ENCODE results near the gene AIF1L.
"Not testable (repeated sequence)": the region's sequence is repeated elsewhere in the genome, so short reads cannot be mapped to it uniquely, and the experiment has no call there.

The AIF1L gene

DNA sequence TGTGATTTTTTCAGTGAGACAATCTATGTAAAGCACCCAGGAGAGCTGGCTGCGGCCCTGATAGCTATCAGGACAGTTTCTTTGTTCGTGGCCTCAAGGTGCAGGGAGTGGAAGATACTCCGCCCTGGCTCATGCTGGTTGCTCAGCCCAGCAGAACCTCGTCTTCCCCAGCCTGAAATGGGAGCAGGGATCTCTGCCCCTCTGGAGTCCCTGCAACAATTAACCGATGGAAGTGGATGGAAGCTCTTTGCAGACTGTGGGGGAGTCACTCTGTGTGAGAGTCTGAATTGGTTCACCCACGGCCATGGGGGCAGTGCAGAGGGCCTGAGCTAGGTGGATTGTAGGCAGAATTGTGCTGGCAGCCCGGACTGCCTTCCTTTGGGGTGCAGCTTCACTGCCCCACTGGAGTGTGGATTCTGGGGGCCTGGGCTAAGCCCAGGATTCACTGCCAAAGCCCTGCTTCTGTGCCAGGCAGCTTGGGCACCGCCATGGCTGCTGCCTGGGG lies 2.8 kb downstream of the AIF1L start:
- Histone ChIP-seq H3K4me1 (ENCODE audit: control insufficient read depth in 2 of 2, insufficient read depth in 2 of 2, low read length in 2 of 2) (peaks cover 0 to 2% of the 10 kb centered on the region in 2 donors), H3K27ac (ENCODE audit: low read depth in 2 of 2, low read length in 2 of 2) (no peak overlapping the region), H3K27me3 (ENCODE audit: control insufficient read depth in 2 of 2, insufficient read depth in 2 of 2, low read length in 2 of 2) (peaks cover 11 to 26% of the 10 kb centered on the region in 2 donors), H3K9ac (ENCODE audit: low read depth in 1 of 2, low read length in 2 of 2) (no peak overlapping the region), H3K4me3 (ENCODE audit: low read length in 2 of 2) (no peak overlapping the region), H3K36me3 (ENCODE audit: control insufficient read depth in 2 of 2, insufficient read depth in 2 of 2, low read length in 2 of 2) (no peaks in the 10 kb centered on the region), H3K9me3 (ENCODE audit: control insufficient read depth in 2 of 2, low read length in 2 of 2) (no peaks in the 10 kb centered on the region)

GRCh38 chr9:131099845-131100244 lies 3.5 kb downstream of the AIF1L start:
- not testable (repeated sequence) for H3K9me3 ChIP-seq (ENCODE audit: control insufficient read depth in 2 of 2, low read length in 2 of 2); H3K9ac ChIP-seq (ENCODE audit: low read depth in 1 of 2, low read length in 2 of 2); H3K36me3 ChIP-seq (ENCODE audit: control insufficient read depth in 2 of 2, insufficient read depth in 2 of 2, low read length in 2 of 2); H3K27ac ChIP-seq (ENCODE audit: low read depth in 2 of 2, low read length in 2 of 2); H3K4me1 ChIP-seq (ENCODE audit: control insufficient read depth in 2 of 2, insufficient read depth in 2 of 2, low read length in 2 of 2); H3K4me3 ChIP-seq (ENCODE audit: low read length in 2 of 2)
- peaks cover 9 to 19% of the 10 kb centered on the region in 2 donors for H3K27me3 ChIP-seq (ENCODE audit: control insufficient read depth in 2 of 2, insufficient read depth in 2 of 2, low read length in 2 of 2)

DNA sequence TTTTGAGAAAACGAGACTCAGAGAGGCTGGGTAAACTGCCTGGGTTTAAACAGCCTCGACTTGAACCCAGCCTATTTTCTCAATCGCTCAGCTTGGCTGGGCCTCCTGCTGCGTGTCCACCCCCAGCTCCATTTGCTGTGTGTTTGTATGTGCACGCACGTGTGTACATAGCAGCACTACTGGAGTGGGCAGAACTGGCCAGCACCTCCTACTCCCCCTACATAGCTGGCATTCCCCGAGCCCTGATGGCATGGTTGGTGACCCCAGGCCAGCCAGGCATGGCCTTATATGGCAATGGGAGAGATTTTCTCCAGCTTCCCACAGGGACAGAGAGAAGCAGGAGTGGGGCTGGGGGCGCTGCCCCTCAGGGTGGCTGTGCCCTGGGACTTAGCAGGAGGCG lies 4.1 kb downstream of the AIF1L start:
- Histone ChIP-seq H3K9ac (ENCODE audit: low read depth in 1 of 2, low read length in 2 of 2) (no peak overlapping the region), H3K9me3 (ENCODE audit: control insufficient read depth in 2 of 2, low read length in 2 of 2) (no peaks in the 10 kb centered on the region), H3K27ac (ENCODE audit: low read depth in 2 of 2, low read length in 2 of 2) (no peak overlapping the region), H3K4me3 (ENCODE audit: low read length in 2 of 2) (no peak overlapping the region), H3K36me3 (ENCODE audit: control insufficient read depth in 2 of 2, insufficient read depth in 2 of 2, low read length in 2 of 2) (no peaks in the 10 kb centered on the region), H3K27me3 (ENCODE audit: control insufficient read depth in 2 of 2, insufficient read depth in 2 of 2, low read length in 2 of 2) (peaks cover 6 to 15% of the 10 kb centered on the region in 2 donors), H3K4me1 (ENCODE audit: control insufficient read depth in 2 of 2, insufficient read depth in 2 of 2, low read length in 2 of 2) (peaks cover 2% of the 10 kb centered on the region in 2 donors)

- no peak overlapping the region for H3K4me3 ChIP-seq (ENCODE audit: low read length in 2 of 2)
- H3K27me3 ChIP-seq (ENCODE audit: control insufficient read depth in 2 of 2, insufficient read depth in 2 of 2, low read length in 2 of 2) = peaks cover 0 to 10% of the 10 kb centered on the region in 2 donors
- H3K9me3 ChIP-seq (ENCODE audit: control insufficient read depth in 2 of 2, low read length in 2 of 2) = no peaks in the 10 kb centered on the region
- peaks cover 2% of the 10 kb centered on the region in 2 donors for H3K4me1 ChIP-seq (ENCODE audit: control insufficient read depth in 2 of 2, insufficient read depth in 2 of 2, low read length in 2 of 2)
- H3K36me3 ChIP-seq (ENCODE audit: control insufficient read depth in 2 of 2, insufficient read depth in 2 of 2, low read length in 2 of 2) = no peaks in the 10 kb centered on the region
- no peak overlapping the region for H3K27ac ChIP-seq (ENCODE audit: low read depth in 2 of 2, low read length in 2 of 2)
- no peak overlapping the region for H3K9ac ChIP-seq (ENCODE audit: low read depth in 1 of 2, low read length in 2 of 2)
These were observed 5.1 kb downstream of the AIF1L start for GRCh38 chr9:131101207-131101964.

DNA sequence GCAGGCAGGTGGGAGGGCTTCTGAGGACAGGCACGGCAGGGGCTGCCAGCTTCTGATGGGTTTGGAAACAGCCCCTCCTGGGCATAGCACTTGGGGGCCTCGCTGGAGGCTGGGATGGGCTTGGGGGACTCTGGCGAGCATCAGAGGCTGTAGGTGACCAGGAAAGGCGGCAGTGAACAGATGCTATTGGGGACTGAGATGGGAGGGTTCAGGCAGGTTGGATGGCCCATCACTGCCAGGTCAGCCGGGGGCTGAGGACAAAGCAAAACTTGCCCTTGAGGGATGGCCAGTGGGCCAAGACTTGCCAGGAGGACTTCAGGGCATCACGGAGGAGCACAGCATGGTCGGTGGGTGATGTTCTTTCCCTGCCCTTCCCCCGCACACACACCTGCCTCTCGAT lies 6.7 kb downstream of the AIF1L start:
- H3K27me3 ChIP-seq (ENCODE audit: control insufficient read depth in 2 of 2, insufficient read depth in 2 of 2, low read length in 2 of 2) = peaks cover 0 to under 1% of the 10 kb centered on the region in 2 donors
- no peak overlapping the region for H3K9ac ChIP-seq (ENCODE audit: low read depth in 1 of 2, low read length in 2 of 2)
- H3K4me1 ChIP-seq (ENCODE audit: control insufficient read depth in 2 of 2, insufficient read depth in 2 of 2, low read length in 2 of 2) = peaks cover 0 to 2% of the 10 kb centered on the region in 2 donors
- H3K36me3 ChIP-seq (ENCODE audit: control insufficient read depth in 2 of 2, insufficient read depth in 2 of 2, low read length in 2 of 2) = no peaks in the 10 kb centered on the region
- no peak overlapping the region for H3K27ac ChIP-seq (ENCODE audit: low read depth in 2 of 2, low read length in 2 of 2)
- no peaks in the 10 kb centered on the region for H3K9me3 ChIP-seq (ENCODE audit: control insufficient read depth in 2 of 2, low read length in 2 of 2)
- no peak overlapping the region for H3K4me3 ChIP-seq (ENCODE audit: low read length in 2 of 2)

DNA sequence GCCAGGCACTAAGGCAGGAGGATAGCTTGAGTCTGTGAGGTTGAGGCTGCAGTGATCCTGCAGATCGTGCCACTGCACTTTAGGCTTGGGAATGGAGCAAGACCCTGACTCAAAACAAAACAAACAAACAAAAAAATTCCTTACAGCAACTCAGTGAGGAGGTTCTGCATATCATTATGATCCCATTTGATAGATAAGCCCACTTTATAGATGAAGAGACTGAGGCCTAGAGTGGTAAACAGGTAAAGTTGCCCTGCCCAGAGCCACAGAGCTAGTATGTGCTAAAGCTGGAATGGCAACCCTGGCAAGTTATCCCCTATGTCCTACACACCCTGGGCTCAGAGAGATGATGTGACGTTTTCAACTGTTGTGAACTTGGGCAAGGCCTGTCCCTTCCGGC lies 7.2 kb downstream of the AIF1L start:
- H3K27ac ChIP-seq (ENCODE audit: low read depth in 2 of 2, low read length in 2 of 2) = no peak overlapping the region
- no peaks in the 10 kb centered on the region for H3K9me3 ChIP-seq (ENCODE audit: control insufficient read depth in 2 of 2, low read length in 2 of 2)
- H3K9ac ChIP-seq (ENCODE audit: low read depth in 1 of 2, low read length in 2 of 2) = no peak overlapping the region
- H3K36me3 ChIP-seq (ENCODE audit: control insufficient read depth in 2 of 2, insufficient read depth in 2 of 2, low read length in 2 of 2) = no peaks in the 10 kb centered on the region
- peaks cover 0 to 2% of the 10 kb centered on the region in 2 donors for H3K4me1 ChIP-seq (ENCODE audit: control insufficient read depth in 2 of 2, insufficient read depth in 2 of 2, low read length in 2 of 2)
- no peak overlapping the region for H3K4me3 ChIP-seq (ENCODE audit: low read length in 2 of 2)
- H3K27me3 ChIP-seq (ENCODE audit: control insufficient read depth in 2 of 2, insufficient read depth in 2 of 2, low read length in 2 of 2) = no peaks in the 10 kb centered on the region

DNA sequence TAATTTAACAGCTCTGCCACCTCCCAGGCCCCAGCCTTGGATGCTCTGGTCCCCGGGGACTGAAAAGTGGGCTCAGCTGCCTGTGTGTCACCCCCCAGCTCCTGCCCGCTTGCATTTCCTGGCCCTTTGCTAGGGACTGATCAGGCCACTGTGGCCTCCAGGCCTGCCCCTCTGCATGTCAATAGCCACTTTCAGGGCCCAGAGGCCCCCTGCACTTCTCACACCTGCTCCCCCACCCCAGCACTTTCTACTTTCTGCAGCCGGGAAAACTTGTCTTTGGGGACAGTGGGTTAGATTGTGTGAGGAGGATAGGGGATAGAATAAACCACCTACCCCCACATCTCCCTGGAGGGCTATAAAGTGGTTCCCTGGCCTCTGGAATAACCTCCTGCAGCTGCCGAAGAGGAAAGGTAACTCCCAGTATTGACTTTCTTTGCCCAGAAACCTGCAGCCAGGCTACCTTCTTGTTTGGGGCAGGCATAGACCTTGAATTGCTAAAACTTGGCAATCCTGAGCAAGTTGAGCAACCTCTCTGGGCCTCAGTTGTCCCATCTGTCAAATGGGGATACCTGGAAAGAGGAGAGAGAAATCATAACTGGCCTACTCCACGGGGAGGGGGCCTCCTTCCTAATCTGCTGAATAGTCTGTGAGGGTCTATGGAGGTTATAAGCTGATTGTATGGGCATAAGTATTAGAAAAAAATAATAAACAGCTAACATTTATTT lies 7.8 kb downstream of the AIF1L start:
- Histone ChIP-seq H3K27ac (ENCODE audit: low read depth in 2 of 2, low read length in 2 of 2) (no peak overlapping the region), H3K4me3 (ENCODE audit: low read length in 2 of 2) (no peak overlapping the region), H3K9me3 (ENCODE audit: control insufficient read depth in 2 of 2, low read length in 2 of 2) (no peaks in the 10 kb centered on the region), H3K4me1 (ENCODE audit: control insufficient read depth in 2 of 2, insufficient read depth in 2 of 2, low read length in 2 of 2) (peaks cover 0 to 2% of the 10 kb centered on the region in 2 donors), H3K27me3 (ENCODE audit: control insufficient read depth in 2 of 2, insufficient read depth in 2 of 2, low read length in 2 of 2) (no peaks in the 10 kb centered on the region), H3K9ac (ENCODE audit: low read depth in 1 of 2, low read length in 2 of 2) (no peak overlapping the region), H3K36me3 (ENCODE audit: control insufficient read depth in 2 of 2, insufficient read depth in 2 of 2, low read length in 2 of 2) (no peaks in the 10 kb centered on the region)

- H3K4me3 ChIP-seq (ENCODE audit: low read length in 2 of 2) = no peak overlapping the region
- H3K27ac ChIP-seq (ENCODE audit: low read depth in 2 of 2, low read length in 2 of 2) = no peak overlapping the region
- H3K4me1 ChIP-seq (ENCODE audit: control insufficient read depth in 2 of 2, insufficient read depth in 2 of 2, low read length in 2 of 2) = peaks cover 0 to 2% of the 10 kb centered on the region in 2 donors
These were observed 9.6 kb downstream of the AIF1L start for GRCh38 chr9:131105952-131106351.

GRCh38 chr9:131107760-131108159 lies 11.4 kb downstream of the AIF1L start:
- H3K27me3 ChIP-seq (ENCODE audit: control insufficient read depth in 2 of 2, insufficient read depth in 2 of 2, low read length in 2 of 2) = no peaks in the 10 kb centered on the region
- no peak overlapping the region for H3K27ac ChIP-seq (ENCODE audit: low read depth in 2 of 2, low read length in 2 of 2)
- no peaks in the 10 kb centered on the region for H3K9me3 ChIP-seq (ENCODE audit: control insufficient read depth in 2 of 2, low read length in 2 of 2)
- H3K9ac ChIP-seq (ENCODE audit: low read depth in 1 of 2, low read length in 2 of 2) = no peak overlapping the region
- H3K36me3 ChIP-seq (ENCODE audit: control insufficient read depth in 2 of 2, insufficient read depth in 2 of 2, low read length in 2 of 2) = no peaks in the 10 kb centered on the region
- H3K4me3 ChIP-seq (ENCODE audit: low read length in 2 of 2) = no peak overlapping the region
- H3K4me1 ChIP-seq (ENCODE audit: control insufficient read depth in 2 of 2, insufficient read depth in 2 of 2, low read length in 2 of 2) = peaks cover 0 to 2% of the 10 kb centered on the region in 2 donors

More at GRCh38 chr9:131105952-131106351, 9.6 kb downstream of the AIF1L start:
- H3K27me3 ChIP-seq (ENCODE audit: control insufficient read depth in 2 of 2, insufficient read depth in 2 of 2, low read length in 2 of 2) = no peaks in the 10 kb centered on the region
- no peaks in the 10 kb centered on the region for H3K36me3 ChIP-seq (ENCODE audit: control insufficient read depth in 2 of 2, insufficient read depth in 2 of 2, low read length in 2 of 2)
- no peaks in the 10 kb centered on the region for H3K9me3 ChIP-seq (ENCODE audit: control insufficient read depth in 2 of 2, low read length in 2 of 2)
- no peak overlapping the region for H3K9ac ChIP-seq (ENCODE audit: low read depth in 1 of 2, low read length in 2 of 2)

DNA sequence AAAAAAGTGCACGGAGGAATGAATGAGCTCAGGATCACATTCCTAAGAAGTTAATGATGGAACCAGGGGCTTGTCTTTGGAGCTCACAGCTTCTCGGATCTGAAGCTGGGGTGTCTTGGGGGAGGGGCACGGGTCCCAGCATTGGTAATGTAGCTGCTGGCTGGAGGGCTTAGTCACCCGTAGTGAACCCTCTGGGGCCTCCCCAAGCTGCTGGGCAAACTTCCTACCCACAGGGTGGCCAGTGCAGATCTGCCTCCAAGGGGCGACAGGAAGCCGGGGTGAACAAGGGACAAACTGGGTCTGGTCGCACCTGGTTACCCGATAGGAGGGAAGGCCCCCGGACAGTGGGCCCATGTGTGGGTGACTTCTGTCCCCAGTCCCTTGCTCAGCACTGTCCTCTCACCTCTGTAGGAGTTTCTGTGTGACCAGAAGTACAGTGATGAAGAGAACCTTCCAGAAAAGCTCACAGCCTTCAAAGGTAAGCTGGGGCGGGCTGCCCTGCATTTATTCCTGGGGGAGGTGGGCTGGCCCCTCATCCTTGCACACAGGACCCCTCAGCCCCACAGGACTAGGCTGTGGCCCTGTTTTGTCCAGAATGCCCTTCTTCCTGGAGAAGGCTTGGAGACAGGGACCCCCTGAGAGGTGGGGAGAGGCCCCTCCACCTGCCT lies 15.0 kb downstream of the AIF1L start:
- Histone ChIP-seq H3K27ac (ENCODE audit: low read depth in 2 of 2, low read length in 2 of 2) (no peak overlapping the region), H3K9me3 (ENCODE audit: control insufficient read depth in 2 of 2, low read length in 2 of 2) (no peaks in the 10 kb centered on the region), H3K4me1 (ENCODE audit: control insufficient read depth in 2 of 2, insufficient read depth in 2 of 2, low read length in 2 of 2) (no peaks in the 10 kb centered on the region), H3K27me3 (ENCODE audit: control insufficient read depth in 2 of 2, insufficient read depth in 2 of 2, low read length in 2 of 2) (no peaks in the 10 kb centered on the region), H3K4me3 (ENCODE audit: low read length in 2 of 2) (no peak overlapping the region), H3K9ac (ENCODE audit: low read depth in 1 of 2, low read length in 2 of 2) (no peak overlapping the region), H3K36me3 (ENCODE audit: control insufficient read depth in 2 of 2, insufficient read depth in 2 of 2, low read length in 2 of 2) (no peaks in the 10 kb centered on the region)
